ENCODE measurements around the gene CATSPERZ. TPM values are rescaled to one million over a fixed set of nuclear protein-coding genes. Genes with fewer than 3 reads are reported as not detected.
A peak's percentile ranks its signal among the peaks of the same experiment; 100 is the strongest.

Gene CATSPERZ
- total and polyA plus RNA-seq, 9 of the 15 experiments (the other 6 are each of a cell fraction or from before 2014, with no cell fraction given): 0.86 to 8.5 (median 3.5) TPM

- TF ChIP-seq ARID3A (IDR thresholded peaks at IDR 0.05; ENCODE audit: borderline replicate concordance, low read depth, low read length) (no peak), DEAF1 (CRISPR knock-in tag; IDR thresholded peaks at IDR 0.05) (no peak), ZNF12 (CRISPR knock-in tag; IDR thresholded peaks at IDR 0.05) (no peak), CHCHD3 (CRISPR knock-in tag; IDR thresholded peaks at IDR 0.05) (no peak), CSDE1 (IDR thresholded peaks at IDR 0.05) (no peak), RBM17 (IDR thresholded peaks at IDR 0.05; ENCODE audit: borderline replicate concordance, low read depth, low read length) (no peak), ZFX (CRISPR knock-in tag; IDR thresholded peaks at IDR 0.05) (no peak; the same call in none of the 2 replicates), ZBTB33 (CRISPR knock-in tag; IDR thresholded peaks at IDR 0.05) (peak; percentile 65), ZNF589 (CRISPR knock-in tag; IDR thresholded peaks at IDR 0.05; ENCODE audit: low read depth) (peak; percentile 93), CBX2 (IDR thresholded peaks at IDR 0.05; ENCODE audit: insufficient read depth, low read length, poor library complexity, severe bottlenecking) (no peak), FOXM1 (IDR thresholded peaks at IDR 0.05; ENCODE audit: low read depth) (peak; percentile 90), FOXM1 (CRISPR knock-in tag; IDR thresholded peaks at IDR 0.05; ENCODE audit: low read depth) (no peak), ATF6 (CRISPR knock-in tag; IDR thresholded peaks at IDR 0.05) (no peak), NR2C1 (IDR thresholded peaks at IDR 0.05) (peak; percentile 52), NR2C1 (tag; IDR thresholded peaks at IDR 0.05) (peak; percentile 69), DNMT1 (IDR thresholded peaks at IDR 0.05) (no peak), TBL1XR1 (IDR thresholded peaks at IDR 0.05; ENCODE audit: low read length in 2 of 2) (peak; percentile 91 to 95; a peak in 3 of 4 replicates), ZNF324 (CRISPR knock-in tag; IDR thresholded peaks at IDR 0.05) (no peak), ZNF77 (CRISPR knock-in tag; IDR thresholded peaks at IDR 0.05) (no peak)
Observed at GRCh38 chr11:64334764-64335735, 34.9 kb downstream of the CATSPERZ start (continued).
